Measurements from ENCODE around the gene ITPR2.

ITPR2 gene

DNA sequence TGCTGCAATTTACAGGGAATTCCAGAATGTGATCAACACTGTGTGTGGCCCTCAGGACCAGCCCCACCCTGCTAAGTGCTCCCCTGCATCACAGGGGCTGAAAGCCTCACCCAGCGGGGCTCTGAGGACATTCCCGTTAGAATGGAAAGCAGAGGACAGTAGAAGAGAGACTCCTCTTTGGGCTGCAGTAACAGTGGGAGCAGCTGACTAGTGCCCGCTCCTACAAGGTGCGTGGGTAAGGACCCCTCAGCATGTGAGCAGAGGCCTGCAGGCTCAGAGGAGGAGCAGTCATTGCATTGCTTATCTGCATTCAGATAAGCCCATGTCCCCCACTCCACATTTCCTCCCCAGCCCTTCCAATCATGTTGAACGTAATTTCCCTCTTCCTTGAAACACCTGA is 120.1 kb downstream of the ITPR2 start:
- TF ChIP-seq, protein P1, sequence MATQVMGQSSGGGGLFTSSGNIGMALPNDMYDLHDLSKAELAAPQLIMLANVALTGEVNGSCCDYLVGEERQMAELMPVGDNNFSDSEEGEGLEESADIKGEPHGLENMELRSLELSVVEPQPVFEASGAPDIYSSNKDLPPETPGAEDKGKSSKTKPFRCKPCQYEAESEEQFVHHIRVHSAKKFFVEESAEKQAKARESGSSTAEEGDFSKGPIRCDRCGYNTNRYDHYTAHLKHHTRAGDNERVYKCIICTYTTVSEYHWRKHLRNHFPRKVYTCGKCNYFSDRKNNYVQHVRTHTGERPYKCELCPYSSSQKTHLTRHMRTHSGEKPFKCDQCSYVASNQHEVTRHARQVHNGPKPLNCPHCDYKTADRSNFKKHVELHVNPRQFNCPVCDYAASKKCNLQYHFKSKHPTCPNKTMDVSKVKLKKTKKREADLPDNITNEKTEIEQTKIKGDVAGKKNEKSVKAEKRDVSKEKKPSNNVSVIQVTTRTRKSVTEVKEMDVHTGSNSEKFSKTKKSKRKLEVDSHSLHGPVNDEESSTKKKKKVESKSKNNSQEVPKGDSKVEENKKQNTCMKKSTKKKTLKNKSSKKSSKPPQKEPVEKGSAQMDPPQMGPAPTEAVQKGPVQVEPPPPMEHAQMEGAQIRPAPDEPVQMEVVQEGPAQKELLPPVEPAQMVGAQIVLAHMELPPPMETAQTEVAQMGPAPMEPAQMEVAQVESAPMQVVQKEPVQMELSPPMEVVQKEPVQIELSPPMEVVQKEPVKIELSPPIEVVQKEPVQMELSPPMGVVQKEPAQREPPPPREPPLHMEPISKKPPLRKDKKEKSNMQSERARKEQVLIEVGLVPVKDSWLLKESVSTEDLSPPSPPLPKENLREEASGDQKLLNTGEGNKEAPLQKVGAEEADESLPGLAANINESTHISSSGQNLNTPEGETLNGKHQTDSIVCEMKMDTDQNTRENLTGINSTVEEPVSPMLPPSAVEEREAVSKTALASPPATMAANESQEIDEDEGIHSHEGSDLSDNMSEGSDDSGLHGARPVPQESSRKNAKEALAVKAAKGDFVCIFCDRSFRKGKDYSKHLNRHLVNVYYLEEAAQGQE (IDR thresholded peaks at IDR 0.05; ENCODE audit: insufficient read depth in 1 of 2, low read depth in 2 of 2, low read length in 2 of 2) = no peak
- TF ChIP-seq TAF1 (IDR thresholded peaks at IDR 0.05; ENCODE audit: borderline replicate concordance, insufficient read depth, low read length) = no peak
- no peak for TF ChIP-seq SIN3A (IDR thresholded peaks at IDR 0.05; ENCODE audit: borderline replicate concordance, insufficient read depth, low read length)
- TF ChIP-seq POLR2AphosphoS5 (IDR thresholded peaks at IDR 0.05; ENCODE audit: low read depth, low read length) = no peak
- TF ChIP-seq FOXP2 (optimal IDR thresholded peaks at IDR 0.05; ENCODE audit: borderline replicate concordance, extremely low read depth, extremely low read length, insufficient read depth) = no peak

DNA sequence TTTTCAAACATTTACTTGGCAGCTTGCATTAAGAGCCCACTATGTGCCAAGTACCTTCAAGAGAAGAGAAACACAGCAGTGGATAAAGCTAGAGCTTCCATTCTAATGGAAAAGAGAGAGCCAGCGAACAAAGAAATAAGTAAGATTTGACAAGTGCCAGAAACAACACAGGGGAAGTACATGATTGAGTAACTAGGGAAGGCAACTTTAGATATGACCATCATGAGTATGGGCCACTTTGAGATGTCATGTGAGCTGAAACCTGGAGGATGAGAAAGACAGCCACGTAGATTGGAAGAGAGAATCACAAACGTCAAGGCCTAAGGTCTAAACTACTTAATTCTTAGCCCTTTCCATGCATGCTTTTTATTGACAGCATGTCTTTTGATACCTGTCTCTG is 121.4 kb downstream of the ITPR2 start:
- TF ChIP-seq SIN3A (IDR thresholded peaks at IDR 0.05; ENCODE audit: borderline replicate concordance, insufficient read depth, low read length) (no peak), FOXP2 (optimal IDR thresholded peaks at IDR 0.05; ENCODE audit: borderline replicate concordance, extremely low read depth, extremely low read length, insufficient read depth) (no peak), POLR2AphosphoS5 (IDR thresholded peaks at IDR 0.05; ENCODE audit: low read depth, low read length) (no peak), TAF1 (IDR thresholded peaks at IDR 0.05; ENCODE audit: borderline replicate concordance, insufficient read depth, low read length) (no peak)
- TF ChIP-seq, protein P1 (IDR thresholded peaks at IDR 0.05; ENCODE audit: insufficient read depth in 1 of 2, low read depth in 2 of 2, low read length in 2 of 2) = no peak

DNA sequence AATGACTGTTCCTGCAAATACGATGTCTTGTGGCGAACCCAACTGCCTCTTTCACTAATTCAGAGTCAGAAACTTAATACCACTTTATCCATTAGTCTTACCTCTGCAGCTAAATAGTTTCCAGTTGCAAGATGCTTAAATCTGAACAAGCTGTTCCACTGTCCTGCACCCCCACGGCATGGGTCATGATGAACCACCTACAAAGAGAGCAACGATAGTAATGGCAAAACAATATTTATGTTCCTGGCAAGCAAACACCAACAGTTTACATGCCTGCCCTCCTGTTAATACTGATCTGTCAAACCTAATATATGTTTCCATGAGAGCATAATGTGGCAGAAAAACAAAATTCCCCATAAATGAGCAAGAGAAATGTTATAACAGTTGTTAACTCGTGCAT is 121.9 kb downstream of the ITPR2 start:
- TF ChIP-seq POLR2AphosphoS5 (IDR thresholded peaks at IDR 0.05; ENCODE audit: low read depth, low read length) (no peak), SIN3A (IDR thresholded peaks at IDR 0.05; ENCODE audit: borderline replicate concordance, insufficient read depth, low read length) (no peak), TAF1 (IDR thresholded peaks at IDR 0.05; ENCODE audit: borderline replicate concordance, insufficient read depth, low read length) (no peak), FOXP2 (optimal IDR thresholded peaks at IDR 0.05; ENCODE audit: borderline replicate concordance, extremely low read depth, extremely low read length, insufficient read depth) (no peak)
- TF ChIP-seq, protein P1 (IDR thresholded peaks at IDR 0.05; ENCODE audit: insufficient read depth in 1 of 2, low read depth in 2 of 2, low read length in 2 of 2) = no peak

DNA sequence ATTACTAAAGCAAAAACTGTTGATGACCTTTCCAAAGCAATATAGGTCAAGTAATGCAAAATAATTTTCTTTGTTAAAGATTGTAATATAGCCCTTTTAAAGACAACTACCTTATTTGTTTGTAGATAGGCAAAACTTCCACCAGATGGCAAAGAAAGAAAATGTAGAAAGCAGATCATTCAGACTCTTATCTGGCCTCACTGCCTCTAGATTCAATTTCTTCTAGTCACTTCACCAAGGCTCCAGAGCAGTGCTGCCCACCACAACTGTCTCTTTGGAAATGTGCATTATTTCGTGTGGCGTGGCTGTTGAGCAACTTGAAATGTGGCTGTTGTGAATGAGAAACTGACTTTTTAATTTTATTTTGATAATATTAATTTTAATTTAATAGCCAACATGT is 127.1 kb downstream of the ITPR2 start:
- TF ChIP-seq, protein P1 (IDR thresholded peaks at IDR 0.05; ENCODE audit: insufficient read depth in 1 of 2, low read depth in 2 of 2, low read length in 2 of 2) = no peak
- TF ChIP-seq TAF1 (IDR thresholded peaks at IDR 0.05; ENCODE audit: borderline replicate concordance, insufficient read depth, low read length) = no peak
- TF ChIP-seq POLR2AphosphoS5 (IDR thresholded peaks at IDR 0.05; ENCODE audit: low read depth, low read length) = no peak
- TF ChIP-seq SIN3A (IDR thresholded peaks at IDR 0.05; ENCODE audit: borderline replicate concordance, insufficient read depth, low read length) = no peak
- TF ChIP-seq FOXP2 (optimal IDR thresholded peaks at IDR 0.05; ENCODE audit: borderline replicate concordance, extremely low read depth, extremely low read length, insufficient read depth) = no peak

All from PFSK-1 (cell line).